ENCODE data around the gene VWCE. TPM values are rescaled to one million over a fixed set of nuclear protein-coding genes. Genes with fewer than 3 reads are reported as not detected.
"Not testable (repeated sequence)": the region's sequence is repeated elsewhere in the genome, so short reads cannot be mapped to it uniquely, and the experiment has no call there.

VWCE gene
- total RNA-seq, 1 experiment from 2014 or later: 1.1 TPM

- peaks cover 6% of the 10 kb centered on the region for H3K36me3 ChIP-seq (replicated peaks; ENCODE audit: control insufficient read depth, insufficient read depth, low read length)
- no peak for DNase-seq
- H3K27me3 ChIP-seq (ENCODE audit: control insufficient read depth, insufficient read depth, low read length): no peaks in the 10 kb centered on the region
- no peak overlapping the region for H3K4me3 ChIP-seq (ENCODE audit: insufficient read depth, low read depth, low read length)
These were observed 28.5 kb downstream of the VWCE start for GRCh38 chr11:61266602-61267001.

DNA sequence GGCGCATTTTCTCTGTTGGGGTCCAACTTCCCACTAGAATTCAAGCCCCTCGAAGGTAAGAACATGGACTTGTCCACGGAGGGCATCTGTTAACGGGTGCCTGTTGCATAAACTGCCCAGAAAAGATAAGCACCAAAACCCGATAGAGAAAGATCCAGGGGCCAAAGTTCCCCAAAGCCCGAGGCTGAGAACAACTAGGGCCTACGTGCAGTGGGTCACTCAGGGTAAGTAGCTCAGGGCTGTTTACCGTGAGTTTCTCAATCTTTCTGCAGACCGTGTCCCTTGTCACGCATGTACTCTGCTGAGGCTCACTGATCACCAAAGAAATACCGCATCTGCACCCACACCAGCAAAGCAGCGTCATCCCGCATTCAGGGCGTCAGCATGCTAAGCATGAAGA is 29.8 kb downstream of the VWCE start:
- no peak overlapping the region for H3K4me3 ChIP-seq (ENCODE audit: insufficient read depth, low read depth, low read length)
- no peaks in the 10 kb centered on the region for H3K27me3 ChIP-seq (ENCODE audit: control insufficient read depth, insufficient read depth, low read length)
- peaks cover 3% of the 10 kb centered on the region for H3K36me3 ChIP-seq (replicated peaks; ENCODE audit: control insufficient read depth, insufficient read depth, low read length)
- DNase-seq: no peak

DNA sequence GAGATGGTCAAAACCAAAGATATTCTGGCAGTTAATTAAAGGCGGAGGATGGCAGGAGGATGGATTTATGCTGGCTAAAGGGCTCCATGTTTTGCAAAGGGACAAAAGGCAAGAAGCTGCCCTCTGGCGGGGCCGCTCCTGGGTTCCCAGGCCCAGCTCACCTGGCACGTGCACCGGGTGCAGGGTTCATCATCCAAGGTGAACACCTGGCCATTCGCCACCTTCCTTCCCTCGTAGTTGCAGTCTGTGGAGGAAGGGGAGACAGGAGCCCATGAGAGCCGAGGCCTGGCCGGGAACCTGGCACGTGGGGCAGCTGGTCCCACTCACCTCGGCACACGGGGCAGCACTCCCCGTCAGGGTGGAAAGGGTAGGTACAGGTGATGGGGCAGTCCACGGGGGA is 30.3 kb downstream of the VWCE start:
- no peak for DNase-seq
- H3K27me3 ChIP-seq (ENCODE audit: control insufficient read depth, insufficient read depth, low read length): no peaks in the 10 kb centered on the region
- H3K36me3 ChIP-seq (replicated peaks; ENCODE audit: control insufficient read depth, insufficient read depth, low read length): peaks cover 3% of the 10 kb centered on the region
- no peak overlapping the region for H3K4me3 ChIP-seq (ENCODE audit: insufficient read depth, low read depth, low read length)

DNA sequence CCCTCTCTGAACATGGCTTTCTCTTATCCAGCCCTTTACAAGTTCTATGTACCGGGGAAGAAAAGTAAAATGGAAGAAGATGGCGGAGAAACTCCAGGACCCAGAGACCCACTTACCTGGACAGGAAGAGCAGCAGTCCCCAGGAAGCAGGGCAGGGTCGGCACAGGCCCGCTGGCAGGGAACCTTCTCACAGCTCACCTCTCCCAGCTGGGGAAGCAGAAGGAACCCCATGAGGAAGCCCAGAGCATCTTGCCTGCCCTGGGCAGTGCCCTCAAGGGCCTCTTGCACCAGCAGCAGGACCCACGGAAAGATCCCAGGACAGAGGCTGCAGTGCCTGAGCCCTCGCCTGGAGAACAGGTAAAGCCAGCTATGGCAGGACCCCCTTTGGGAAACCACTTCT is 30.7 kb downstream of the VWCE start:
- H3K4me3 ChIP-seq (ENCODE audit: insufficient read depth, low read depth, low read length): no peak overlapping the region
- DNase-seq: no peak
- H3K27me3 ChIP-seq (ENCODE audit: control insufficient read depth, insufficient read depth, low read length): no peaks in the 10 kb centered on the region
- peaks cover 3% of the 10 kb centered on the region for H3K36me3 ChIP-seq (replicated peaks; ENCODE audit: control insufficient read depth, insufficient read depth, low read length)

DNA sequence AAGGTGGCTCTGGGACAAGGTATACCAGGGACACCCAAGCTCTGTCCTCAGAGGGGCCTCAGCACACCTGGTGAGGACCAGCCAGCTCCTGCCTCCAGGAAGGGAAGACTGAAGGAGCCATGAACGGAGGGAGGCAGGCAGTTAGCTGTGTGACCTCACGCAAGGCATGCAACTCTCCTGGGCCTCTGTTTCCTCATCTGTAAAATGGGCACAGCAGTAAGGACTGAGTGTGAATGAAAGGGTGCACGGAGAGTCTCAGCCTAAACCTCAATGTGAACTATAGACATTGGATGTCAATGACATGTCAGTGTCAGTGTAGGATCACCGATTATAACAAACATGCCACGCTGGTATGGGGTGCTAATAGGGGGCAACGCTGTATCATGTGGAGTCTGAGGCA is 35.8 kb downstream of the VWCE start:
- peaks cover 6% of the 10 kb centered on the region for H3K36me3 ChIP-seq (replicated peaks; ENCODE audit: control insufficient read depth, insufficient read depth, low read length)
- H3K4me3 ChIP-seq (ENCODE audit: insufficient read depth, low read depth, low read length): no peak overlapping the region
- no peak for DNase-seq
- H3K27me3 ChIP-seq (ENCODE audit: control insufficient read depth, insufficient read depth, low read length): no peaks in the 10 kb centered on the region

DNA sequence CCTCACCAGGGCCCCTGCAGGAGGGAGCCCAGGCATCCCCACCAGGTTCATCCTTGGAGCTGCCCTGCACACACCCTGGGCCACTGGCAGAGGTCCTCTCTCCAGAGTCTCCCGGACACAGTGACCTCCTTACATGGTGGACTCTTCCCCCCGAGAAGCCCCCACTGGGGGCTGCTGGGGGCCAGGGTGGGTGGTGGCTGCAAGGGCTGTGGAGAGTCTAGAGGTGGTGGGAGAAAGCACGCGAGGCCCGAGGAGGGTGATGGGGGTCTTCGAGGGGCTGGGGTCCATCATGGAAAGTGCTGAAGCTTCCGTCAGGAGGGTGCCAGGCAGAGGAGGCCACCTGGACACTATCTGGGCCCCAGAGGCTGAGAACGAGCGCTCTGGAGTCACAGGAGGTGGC is 36.6 kb downstream of the VWCE start:
- DNase-seq: no peak
- Histone ChIP-seq H3K27me3 (ENCODE audit: control insufficient read depth, insufficient read depth, low read length) (no peaks in the 10 kb centered on the region), H3K36me3 (replicated peaks; ENCODE audit: control insufficient read depth, insufficient read depth, low read length) (peaks cover 5% of the 10 kb centered on the region), H3K4me3 (ENCODE audit: insufficient read depth, low read depth, low read length) (no peak overlapping the region)

DNA sequence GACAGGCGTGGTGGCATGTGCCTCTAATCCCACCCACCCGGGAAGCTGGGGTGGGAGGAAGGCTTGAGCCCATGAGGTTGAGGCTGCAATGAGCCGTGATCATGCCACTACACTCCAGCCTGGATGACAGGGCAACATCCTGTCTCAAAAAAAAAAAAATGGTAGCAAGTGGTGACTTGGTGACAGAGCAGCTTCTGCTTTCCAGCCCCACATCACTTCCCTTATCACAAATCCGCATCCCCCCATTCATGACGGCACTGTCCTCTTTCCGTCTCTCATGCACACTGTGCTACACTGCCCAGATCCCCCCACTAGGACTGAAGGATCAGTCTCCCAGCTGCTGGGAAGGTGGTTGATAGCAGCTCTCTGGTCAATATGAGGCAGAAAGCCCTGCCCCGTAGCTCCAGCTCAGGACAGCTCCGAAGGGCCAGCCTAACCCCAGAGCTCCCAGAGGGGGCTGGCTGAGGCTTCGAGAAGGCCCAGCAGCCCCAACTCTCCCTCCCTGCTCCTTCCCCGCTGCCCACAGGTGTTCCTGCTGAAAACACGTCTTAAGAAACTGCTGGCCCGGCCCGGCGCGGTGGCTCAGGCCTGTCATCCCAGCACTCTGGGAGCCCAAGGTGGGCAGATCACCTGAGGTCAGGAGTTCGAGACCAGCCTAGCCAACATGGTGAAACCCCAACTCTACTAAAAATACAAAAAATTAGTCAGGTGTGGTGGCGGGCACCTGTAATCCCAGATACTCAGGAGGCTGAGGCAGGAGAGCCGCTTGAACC is 38.2 kb downstream of the VWCE start:
- H3K36me3 ChIP-seq (replicated peaks; ENCODE audit: control insufficient read depth, insufficient read depth, low read length): peaks cover 3% of the 10 kb centered on the region
- H3K4me3 ChIP-seq (ENCODE audit: insufficient read depth, low read depth, low read length): no peak overlapping the region
- DNase-seq: peak; percentile 37
- no peaks in the 10 kb centered on the region for H3K27me3 ChIP-seq (ENCODE audit: control insufficient read depth, insufficient read depth, low read length)

GRCh38 chr11:61254403-61255025 is 40.6 kb downstream of the VWCE start:
- Histone ChIP-seq H3K27me3 (ENCODE audit: control insufficient read depth, insufficient read depth, low read length) (no peaks in the 10 kb centered on the region), H3K36me3 (replicated peaks; ENCODE audit: control insufficient read depth, insufficient read depth, low read length) (peaks cover 3% of the 10 kb centered on the region)
- peak; percentile 92 for DNase-seq

DNA sequence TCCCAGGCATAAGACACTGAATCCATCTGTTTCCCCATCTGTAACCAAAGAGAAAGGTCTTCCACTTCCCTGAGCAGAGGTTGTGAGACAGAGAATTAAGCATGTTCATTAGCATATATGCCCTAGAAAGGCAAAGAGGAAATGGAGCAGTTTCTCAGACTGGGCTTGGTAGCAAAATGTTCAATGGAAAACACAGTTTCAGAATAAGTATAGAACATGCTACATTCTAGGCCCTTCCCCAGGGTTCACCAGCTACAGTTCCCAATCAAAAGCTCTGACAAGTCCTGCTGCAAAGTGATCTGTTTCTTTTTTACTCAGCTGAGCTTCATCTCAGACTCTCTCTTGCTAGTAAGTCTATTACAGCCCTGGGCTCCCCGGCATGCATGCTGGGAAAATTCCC is 42.8 kb downstream of the VWCE start:
- H3K27me3 ChIP-seq (ENCODE audit: control insufficient read depth, insufficient read depth, low read length); H3K4me3 ChIP-seq (ENCODE audit: insufficient read depth, low read depth, low read length); H3K36me3 ChIP-seq (replicated peaks; ENCODE audit: control insufficient read depth, insufficient read depth, low read length); DNase-seq: not testable (repeated sequence)

More at GRCh38 chr11:61254403-61255025, 40.6 kb downstream of the VWCE start:
- H3K4me3 ChIP-seq (ENCODE audit: insufficient read depth, low read depth, low read length): no peak overlapping the region

- not testable (repeated sequence) for DNase-seq; H3K27me3 ChIP-seq (ENCODE audit: control insufficient read depth, insufficient read depth, low read length); H3K36me3 ChIP-seq (replicated peaks; ENCODE audit: control insufficient read depth, insufficient read depth, low read length); H3K4me3 ChIP-seq (ENCODE audit: insufficient read depth, low read depth, low read length)
These were observed 44.0 kb downstream of the VWCE start for GRCh38 chr11:61250796-61251765.

- H3K36me3 ChIP-seq (replicated peaks; ENCODE audit: control insufficient read depth, insufficient read depth, low read length); H3K4me3 ChIP-seq (ENCODE audit: insufficient read depth, low read depth, low read length); H3K27me3 ChIP-seq (ENCODE audit: control insufficient read depth, insufficient read depth, low read length); DNase-seq: not testable (repeated sequence)
These were observed 45.9 kb downstream of the VWCE start for GRCh38 chr11:61249201-61249600.

DNA sequence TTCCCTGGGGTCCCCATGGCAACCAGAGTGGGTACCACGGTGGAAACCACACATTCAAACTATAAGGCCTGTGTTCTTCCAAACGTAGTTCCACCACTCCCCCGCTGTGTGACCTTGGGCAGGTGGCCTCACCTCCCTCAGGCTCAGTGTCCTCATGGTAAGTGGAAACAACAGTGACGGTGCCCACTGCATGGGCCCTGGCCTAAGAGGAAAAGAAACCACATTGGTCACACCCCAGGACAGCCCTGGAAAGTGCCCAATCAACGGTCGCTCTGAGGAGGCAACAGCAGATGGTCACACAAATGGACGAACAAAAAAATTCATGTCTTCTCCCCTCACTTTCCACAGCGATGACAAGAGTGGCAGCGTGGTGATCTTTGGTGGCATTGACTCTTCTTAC is 47.0 kb downstream of the VWCE start:
- not testable (repeated sequence) for DNase-seq; H3K4me3 ChIP-seq (ENCODE audit: insufficient read depth, low read depth, low read length); H3K36me3 ChIP-seq (replicated peaks; ENCODE audit: control insufficient read depth, insufficient read depth, low read length); H3K27me3 ChIP-seq (ENCODE audit: control insufficient read depth, insufficient read depth, low read length)

- DNase-seq; H3K4me3 ChIP-seq (ENCODE audit: insufficient read depth, low read depth, low read length); H3K36me3 ChIP-seq (replicated peaks; ENCODE audit: control insufficient read depth, insufficient read depth, low read length); H3K27me3 ChIP-seq (ENCODE audit: control insufficient read depth, insufficient read depth, low read length): not testable (repeated sequence)
These were observed 49.7 kb downstream of the VWCE start for GRCh38 chr11:61245284-61245964.

GRCh38 chr11:61241526-61241925 is 53.6 kb downstream of the VWCE start:
- H3K4me3 ChIP-seq (ENCODE audit: insufficient read depth, low read depth, low read length); DNase-seq; H3K36me3 ChIP-seq (replicated peaks; ENCODE audit: control insufficient read depth, insufficient read depth, low read length); H3K27me3 ChIP-seq (ENCODE audit: control insufficient read depth, insufficient read depth, low read length): not testable (repeated sequence)

Measured in H7 (cell line).